K562 (cell line): ENCODE data around the gene CASP9. TPM values are rescaled to one million over a fixed set of nuclear protein-coding genes. Genes with fewer than 3 reads are reported as not detected.

ENCODE experiments used
- ARID1B ChIP-seq: fragments of 450-650 bp; IDR thresholded peaks from 2 replicates; pipeline ENCODE4 v1.6.1; 2016; ENCODE audit warnings: antibody characterized with exemption, mild to moderate bottlenecking, inconsistent platforms
- BRD9 ChIP-seq: fragments of 450-650 bp; IDR thresholded peaks from 2 replicates; pipeline ENCODE4 v1.6.1; 2018; ENCODE audit warnings: low read depth; ENCODE audit not compliant: partially characterized antibody
- C11orf30 ChIP-seq: fragments of 450-650 bp; IDR thresholded peaks from 2 replicates; pipeline ENCODE4 v1.6.1; 2016; ENCODE audit warnings: low read depth, mild to moderate bottlenecking
- FIP1L1 ChIP-seq: fragments of 200-400 bp; formaldehyde crosslinking; IDR thresholded peaks from 2 replicates; pipeline ENCODE4 v1.6.1; 2018; ENCODE audit warnings: mild to moderate bottlenecking, low read depth, low read length; ENCODE audit not compliant: poor library complexity, severe bottlenecking
- FOSL1 ChIP-seq: fragments of 200-800 bp; sonication (Bioruptor generic); conservative IDR thresholded peaks from 2 replicates; pipeline ENCODE4 v1.6.1; 2016; ENCODE audit warnings: missing genetic modification characterization, missing compliant biosample characterization
- FOXK2 ChIP-seq, 2 experiments: fragments of 450-650 bp; IDR thresholded peaks in 1 of 2; conservative IDR thresholded peaks in 1 of 2; 2 replicates each; pipeline ENCODE4 v1.6.1; 2016; ENCODE audit warnings: low read depth in 2 of 2, mild to moderate bottlenecking in 1 of 2
- JUN ChIP-seq, 2 experiments: sonication (generic) in 1 of 2; formaldehyde crosslinking in 1 of 2; IDR thresholded peaks; 2 replicates each; pipeline versions ENCODE4 v1.6.1 to v1.8.0; 2012 to 2022; ENCODE audit warnings: borderline replicate concordance in 2 of 2, mild to moderate bottlenecking in 2 of 2, improper control_type of control experiment in 1 of 2, low read depth in 1 of 2, low read length in 1 of 2, missing genetic modification reagents in 1 of 2
- JUND ChIP-seq, 2 experiments: IDR thresholded peaks; 2 replicates in 1 of 2; 3 replicates in 1 of 2; pipeline ENCODE4 v1.6.1; 2011; ENCODE audit warnings: borderline replicate concordance in 2 of 2, low read depth in 2 of 2, low read length in 2 of 2, improper control_type of control experiment in 1 of 2, missing biosample characterization in 1 of 2, missing genetic modification characterization in 1 of 2, missing genetic modification reagents in 1 of 2
- MEIS2 ChIP-seq: fragments of 450-650 bp; IDR thresholded peaks from 2 replicates; pipeline ENCODE4 v1.6.1; 2014; ENCODE audit warnings: mild to moderate bottlenecking; ENCODE audit not compliant: partially characterized antibody
- RFX5 ChIP-seq: IDR thresholded peaks from 2 replicates; pipeline ENCODE4 v1.6.1; 2011; ENCODE audit warnings: low read depth, mild to moderate bottlenecking, improper control_type of control experiment, low read length
- SMARCC2 ChIP-seq: fragments of 450-650 bp; IDR thresholded peaks from 2 replicates; pipeline ENCODE4 v1.6.1; 2017; ENCODE audit warnings: antibody characterized with exemption, moderate library complexity, mild to moderate bottlenecking, low read depth
- SMARCE1 ChIP-seq: fragments of 450-650 bp; IDR thresholded peaks from 2 replicates; pipeline ENCODE4 v1.7.1; 2016; ENCODE audit warnings: mild to moderate bottlenecking
- TGIF2 ChIP-seq: sonication (generic); formaldehyde crosslinking; IDR thresholded peaks from 2 replicates; pipeline ENCODE4 v1.8.1; 2022; ENCODE audit warnings: mild to moderate bottlenecking, missing genetic modification reagents, moderate library complexity
- ZFP30 ChIP-seq: fragments of 250-450 bp; sonication (Bioruptor Pico); IDR thresholded peaks from 2 replicates; pipeline ENCODE4 v1.8.0; 2022; ENCODE audit warnings: moderate library complexity, mild to moderate bottlenecking, inconsistent platforms, borderline replicate concordance
- ZNF384 ChIP-seq: IDR thresholded peaks from 2 replicates; pipeline ENCODE4 v1.6.1; 2012; ENCODE audit warnings: low read depth, low read length, improper control_type of control experiment
- polyA plus RNA-seq, 8 experiments: library from polyadenylated mRNA; depleted of rRNA in 4 of 8; stranded (reverse) in 5 of 8; unstranded in 3 of 8; fragments of >200 nt; fragmentation: Nextera tagmentation in 2 of 8; fragmentation: Illumina TruSeq in 1 of 8; extraction: Ambion mirVana in 2 of 8; extraction: Trizol in 1 of 8; gene quantifications; 2 replicates each; pipeline versions ENCODE4 v1.2.1 to v1.2.3, GENCODE V29; 2011 to 2014; ENCODE audit warnings: inconsistent platforms in 1 of 8, missing spikeins in 1 of 8
- total RNA-seq, 7 experiments: library from RNA; depleted of rRNA in 6 of 7; stranded (reverse); fragments of >200 nt in 6 of 7; fragmentation: Illumina TruSeq in 2 of 7; extraction: Trizol in 2 of 7; gene quantifications; 2 replicates each; pipeline versions ENCODE4 v1.2.1 to v1.2.3, GENCODE V29; 2011 to 2021; ENCODE audit warnings: low replicate concordance in 1 of 7
- TF ChIP-seq, protein P1 (sequence below): sonication (generic); formaldehyde crosslinking; IDR thresholded peaks from 2 replicates; pipeline ENCODE4 v1.8.1; 2023; ENCODE audit warnings: missing genetic modification reagents, mild to moderate bottlenecking, borderline replicate concordance
- TF ChIP-seq, protein P2 (sequence below): fragments of 450-650 bp; IDR thresholded peaks from 2 replicates; pipeline ENCODE4 v1.6.1; 2016; ENCODE audit warnings: missing biosample characterization, missing genetic modification characterization
- TF ChIP-seq, protein P3 (sequence below), 2 experiments: fragments of 450-650 bp in 1 of 2; sonication (generic) in 1 of 2; formaldehyde crosslinking in 1 of 2; IDR thresholded peaks in 1 of 2; conservative IDR thresholded peaks in 1 of 2; 2 replicates each; pipeline versions ENCODE4 v1.6.1 to v1.8.1; 2016 to 2023; ENCODE audit warnings: mild to moderate bottlenecking in 2 of 2, moderate library complexity in 2 of 2, inconsistent platforms in 1 of 2, missing genetic modification reagents in 1 of 2

CASP9 gene
- total and polyA plus RNA-seq, 9 of the 15 experiments (the other 6 are each of a cell fraction or from before 2014, with no cell fraction given), result 10.8 to 54.1 (median 30.7) TPM

DNA sequence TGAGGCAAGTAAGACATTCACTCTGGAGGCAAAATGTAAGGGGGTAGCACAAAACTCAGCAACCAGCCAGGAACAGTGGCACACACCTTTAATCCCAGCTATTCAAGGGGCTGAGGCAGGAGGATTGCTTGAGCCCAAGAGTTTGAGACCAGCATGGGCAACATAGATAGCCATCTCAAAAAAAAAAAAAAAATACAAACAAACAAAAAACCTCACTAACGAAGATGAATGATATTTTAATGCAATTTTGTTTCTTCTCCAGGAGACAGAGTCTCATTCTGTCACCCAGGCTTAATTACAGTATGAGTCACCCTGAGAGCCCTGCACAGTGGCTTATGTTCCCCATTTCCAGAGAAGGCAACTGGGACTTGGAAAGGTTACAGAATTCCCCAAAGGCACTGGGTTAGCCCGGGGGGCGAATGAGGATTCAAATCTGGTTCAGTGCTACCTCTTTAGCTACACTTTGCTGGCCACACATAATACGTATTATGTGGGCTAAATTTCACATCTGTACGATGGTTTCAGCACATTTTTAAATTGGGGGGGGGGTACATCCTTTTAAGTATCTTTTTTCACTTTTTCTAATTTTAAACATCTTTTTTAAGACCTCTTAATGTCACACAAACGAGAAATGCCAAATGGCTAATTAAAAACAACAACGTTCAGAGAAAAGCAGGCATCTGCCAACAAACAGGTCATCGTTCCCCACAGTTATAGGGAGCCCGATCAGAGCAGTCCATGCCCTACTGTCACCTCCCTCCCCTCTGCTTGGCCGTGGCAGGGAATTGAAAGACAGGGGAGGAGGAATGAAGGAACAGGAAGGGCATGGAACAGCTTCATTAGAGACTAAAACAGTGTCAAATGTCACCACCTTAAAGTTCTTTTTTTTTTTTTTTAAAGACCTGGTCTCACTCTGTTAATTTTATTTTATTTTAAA, 64.0 kb downstream of the CASP9 start (continued):
- TF ChIP-seq, protein P1, sequence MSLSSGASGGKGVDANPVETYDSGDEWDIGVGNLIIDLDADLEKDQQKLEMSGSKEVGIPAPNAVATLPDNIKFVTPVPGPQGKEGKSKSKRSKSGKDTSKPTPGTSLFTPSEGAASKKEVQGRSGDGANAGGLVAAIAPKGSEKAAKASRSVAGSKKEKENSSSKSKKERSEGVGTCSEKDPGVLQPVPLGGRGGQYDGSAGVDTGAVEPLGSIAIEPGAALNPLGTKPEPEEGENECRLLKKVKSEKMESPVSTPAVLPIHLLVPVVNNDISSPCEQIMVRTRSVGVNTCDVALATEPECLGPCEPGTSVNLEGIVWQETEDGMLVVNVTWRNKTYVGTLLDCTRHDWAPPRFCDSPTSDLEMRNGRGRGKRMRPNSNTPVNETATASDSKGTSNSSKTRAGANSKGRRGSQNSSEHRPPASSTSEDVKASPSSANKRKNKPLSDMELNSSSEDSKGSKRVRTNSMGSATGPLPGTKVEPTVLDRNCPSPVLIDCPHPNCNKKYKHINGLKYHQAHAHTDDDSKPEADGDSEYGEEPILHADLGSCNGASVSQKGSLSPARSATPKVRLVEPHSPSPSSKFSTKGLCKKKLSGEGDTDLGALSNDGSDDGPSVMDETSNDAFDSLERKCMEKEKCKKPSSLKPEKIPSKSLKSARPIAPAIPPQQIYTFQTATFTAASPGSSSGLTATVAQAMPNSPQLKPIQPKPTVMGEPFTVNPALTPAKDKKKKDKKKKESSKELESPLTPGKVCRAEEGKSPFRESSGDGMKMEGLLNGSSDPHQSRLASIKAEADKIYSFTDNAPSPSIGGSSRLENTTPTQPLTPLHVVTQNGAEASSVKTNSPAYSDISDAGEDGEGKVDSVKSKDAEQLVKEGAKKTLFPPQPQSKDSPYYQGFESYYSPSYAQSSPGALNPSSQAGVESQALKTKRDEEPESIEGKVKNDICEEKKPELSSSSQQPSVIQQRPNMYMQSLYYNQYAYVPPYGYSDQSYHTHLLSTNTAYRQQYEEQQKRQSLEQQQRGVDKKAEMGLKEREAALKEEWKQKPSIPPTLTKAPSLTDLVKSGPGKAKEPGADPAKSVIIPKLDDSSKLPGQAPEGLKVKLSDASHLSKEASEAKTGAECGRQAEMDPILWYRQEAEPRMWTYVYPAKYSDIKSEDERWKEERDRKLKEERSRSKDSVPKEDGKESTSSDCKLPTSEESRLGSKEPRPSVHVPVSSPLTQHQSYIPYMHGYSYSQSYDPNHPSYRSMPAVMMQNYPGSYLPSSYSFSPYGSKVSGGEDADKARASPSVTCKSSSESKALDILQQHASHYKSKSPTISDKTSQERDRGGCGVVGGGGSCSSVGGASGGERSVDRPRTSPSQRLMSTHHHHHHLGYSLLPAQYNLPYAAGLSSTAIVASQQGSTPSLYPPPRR, result no peak
- no peak for TF ChIP-seq ZFP30 (CRISPR knock-in tag)
- TF ChIP-seq JUND (IDR thresholded peaks at IDR 0.05; ENCODE audit: borderline replicate concordance, low read depth, low read length), result peak; percentile 92
- TF ChIP-seq JUND (tag; IDR thresholded peaks at IDR 0.05; ENCODE audit: borderline replicate concordance, low read depth, low read length), result peak; percentile 89
- TF ChIP-seq, protein P2, sequence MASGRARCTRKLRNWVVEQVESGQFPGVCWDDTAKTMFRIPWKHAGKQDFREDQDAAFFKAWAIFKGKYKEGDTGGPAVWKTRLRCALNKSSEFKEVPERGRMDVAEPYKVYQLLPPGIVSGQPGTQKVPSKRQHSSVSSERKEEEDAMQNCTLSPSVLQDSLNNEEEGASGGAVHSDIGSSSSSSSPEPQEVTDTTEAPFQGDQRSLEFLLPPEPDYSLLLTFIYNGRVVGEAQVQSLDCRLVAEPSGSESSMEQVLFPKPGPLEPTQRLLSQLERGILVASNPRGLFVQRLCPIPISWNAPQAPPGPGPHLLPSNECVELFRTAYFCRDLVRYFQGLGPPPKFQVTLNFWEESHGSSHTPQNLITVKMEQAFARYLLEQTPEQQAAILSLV, result no peak
- TF ChIP-seq FOSL1 (tag), result peak; percentile 90
- TF ChIP-seq ZNF384, result peak; percentile 58; the same call in 1 of the 2 replicates
- no peak for TF ChIP-seq RFX5
- TF ChIP-seq ARID1B, result peak; percentile 52; the same call in 1 of the 2 replicates
- TF ChIP-seq MEIS2, result peak; percentile 54
- peak; percentile 84; the same call in 1 of the 2 replicates for TF ChIP-seq SMARCE1
- no peak for TF ChIP-seq FOXK2 (conservative IDR thresholded peaks at IDR 0.05 in 1 of 2, IDR thresholded peaks at IDR 0.05 in 1 of 2; ENCODE audit: low read depth in 2 of 2)
- no peak for TF ChIP-seq BRD9
- TF ChIP-seq, protein P3, sequence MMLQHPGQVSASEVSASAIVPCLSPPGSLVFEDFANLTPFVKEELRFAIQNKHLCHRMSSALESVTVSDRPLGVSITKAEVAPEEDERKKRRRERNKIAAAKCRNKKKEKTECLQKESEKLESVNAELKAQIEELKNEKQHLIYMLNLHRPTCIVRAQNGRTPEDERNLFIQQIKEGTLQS (IDR thresholded peaks at IDR 0.05), result peak; percentile 87
- TF ChIP-seq, protein P3 (CRISPR knock-in tag; conservative IDR thresholded peaks at IDR 0.05), result no peak
- TF ChIP-seq FIP1L1, result no peak
- TF ChIP-seq TGIF2, result no peak
- peak; percentile 86 for TF ChIP-seq JUN (IDR thresholded peaks at IDR 0.05; ENCODE audit: borderline replicate concordance, low read depth, low read length)
- TF ChIP-seq JUN (CRISPR knock-in tag; IDR thresholded peaks at IDR 0.05; ENCODE audit: borderline replicate concordance), result no peak
- no peak for TF ChIP-seq C11orf30
- peak; percentile 54; the same call in 1 of the 2 replicates for TF ChIP-seq SMARCC2
